HT-29 (cell line): ENCODE results near the gene ANAPC2. TPM values are rescaled to one million over a fixed set of nuclear protein-coding genes. Genes with fewer than 3 reads are reported as not detected.

Source experiments
- DNase-seq: peaks from one replicate; pipeline ENCODE4 v3.0.0-alpha.2; 2015; ENCODE audit warnings: low spot score
- total RNA-seq: library from RNA; depleted of rRNA; stranded (reverse); fragments of >200 nt; shearing (Covaris generic); gene quantifications from 2 replicates; pipeline ENCODE4 v1.2.3, GENCODE V29; 2014

ANAPC2 gene
- total RNA-seq, 1 experiment from 2014 or later = 64.0 TPM

DNA sequence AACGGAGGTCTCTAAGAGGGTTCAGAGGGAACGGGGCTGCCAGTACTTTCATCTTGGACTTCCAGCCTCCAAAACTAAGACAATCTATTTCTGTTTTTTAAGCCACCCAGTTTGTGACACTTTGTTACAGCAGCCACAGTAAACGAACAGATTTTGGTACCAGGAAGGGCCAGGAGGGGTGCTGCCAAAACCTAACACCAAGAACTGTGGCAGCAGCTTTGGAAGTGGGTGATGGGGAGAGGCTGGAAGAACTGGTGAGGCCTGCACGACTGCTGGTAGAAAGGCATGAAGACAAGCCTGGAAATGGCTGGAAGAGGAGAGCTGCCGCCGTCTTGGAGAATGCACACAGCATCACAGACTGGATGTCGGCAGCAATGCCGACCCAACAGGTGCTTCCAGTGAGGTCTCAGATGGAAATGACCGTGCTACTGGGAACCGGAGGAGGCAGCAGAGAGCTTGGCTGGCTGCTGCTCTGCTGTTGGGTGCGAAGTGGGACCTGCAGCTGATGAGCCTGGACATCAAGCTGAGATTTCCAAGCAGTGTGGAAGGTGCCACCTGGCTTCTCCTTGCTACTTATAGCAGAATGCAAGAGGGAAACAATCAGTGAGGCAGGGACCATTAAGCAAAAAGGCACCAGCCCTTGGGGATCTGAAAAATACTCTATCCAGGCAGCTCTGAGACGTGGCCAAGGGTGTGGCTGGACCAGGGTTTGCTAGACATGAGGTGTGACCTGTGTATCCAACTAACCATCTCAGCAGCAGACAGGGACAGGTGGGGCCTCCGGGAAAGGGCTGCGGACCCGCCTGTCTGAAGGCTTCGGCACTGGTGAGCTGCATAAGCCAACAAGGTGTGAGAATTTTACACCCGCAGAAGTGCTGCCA lies 11.8 kb downstream of the ANAPC2 start:
- DNase-seq = peak; percentile 79

DNA sequence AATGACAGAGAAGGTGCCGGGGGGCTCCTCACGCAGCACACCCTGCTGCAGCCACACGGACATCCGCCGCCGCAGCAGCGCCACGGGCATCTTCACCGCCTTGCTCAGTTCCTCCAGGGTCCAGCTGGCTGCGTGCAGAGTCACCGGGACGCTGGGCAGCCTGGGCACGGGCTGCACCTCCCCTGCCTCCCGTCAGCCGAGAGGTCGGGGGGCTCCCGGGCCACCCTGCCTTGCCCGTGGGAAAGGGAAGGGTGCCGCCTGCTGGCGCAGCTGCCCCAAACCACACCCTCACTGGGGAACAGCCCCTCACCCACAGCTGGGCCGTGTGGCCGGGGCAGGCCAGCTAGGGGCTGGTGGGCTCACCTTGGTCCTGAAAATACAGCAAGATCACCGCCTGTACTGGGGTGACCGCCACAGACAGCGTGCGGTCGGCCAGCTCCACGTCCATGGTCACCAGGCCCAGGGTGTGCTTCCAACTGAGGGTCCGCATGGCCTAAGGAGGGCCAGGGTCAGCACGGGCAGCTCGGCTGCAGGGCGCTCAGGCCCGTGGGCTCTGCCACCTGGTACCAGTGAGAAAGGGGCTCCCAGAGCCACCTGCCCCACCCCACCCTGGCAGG lies 12.9 kb downstream of the ANAPC2 start:
- no peak for DNase-seq

DNA sequence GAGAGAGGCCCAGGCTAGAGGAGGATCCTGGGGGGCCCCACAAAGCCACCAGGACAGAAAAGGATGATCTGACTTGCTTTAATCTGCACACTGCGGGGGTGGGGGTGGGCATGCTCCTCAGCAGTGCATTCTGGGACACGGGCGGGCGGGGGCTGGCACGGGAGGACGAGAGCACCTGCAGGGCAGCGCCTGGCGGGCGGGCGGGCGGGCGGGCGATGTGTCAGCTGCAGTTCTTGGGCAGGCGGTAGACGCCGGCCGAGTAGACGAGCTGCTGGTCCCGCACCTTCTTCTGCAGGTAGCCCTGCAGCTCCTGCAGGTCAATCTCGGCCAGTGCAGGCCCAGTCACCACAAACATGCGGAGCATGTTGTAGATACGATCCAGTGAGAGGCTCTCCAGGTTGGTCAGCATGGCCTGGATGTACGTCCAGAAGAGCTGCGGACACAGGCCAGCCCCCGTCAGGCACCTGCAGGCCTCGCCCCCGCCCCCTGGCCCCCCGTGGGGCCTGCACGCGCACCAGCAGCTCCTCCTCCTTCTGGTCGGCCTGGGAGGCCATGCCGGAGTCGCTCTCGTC lies 13.6 kb downstream of the ANAPC2 start:
- DNase-seq = no peak

DNA sequence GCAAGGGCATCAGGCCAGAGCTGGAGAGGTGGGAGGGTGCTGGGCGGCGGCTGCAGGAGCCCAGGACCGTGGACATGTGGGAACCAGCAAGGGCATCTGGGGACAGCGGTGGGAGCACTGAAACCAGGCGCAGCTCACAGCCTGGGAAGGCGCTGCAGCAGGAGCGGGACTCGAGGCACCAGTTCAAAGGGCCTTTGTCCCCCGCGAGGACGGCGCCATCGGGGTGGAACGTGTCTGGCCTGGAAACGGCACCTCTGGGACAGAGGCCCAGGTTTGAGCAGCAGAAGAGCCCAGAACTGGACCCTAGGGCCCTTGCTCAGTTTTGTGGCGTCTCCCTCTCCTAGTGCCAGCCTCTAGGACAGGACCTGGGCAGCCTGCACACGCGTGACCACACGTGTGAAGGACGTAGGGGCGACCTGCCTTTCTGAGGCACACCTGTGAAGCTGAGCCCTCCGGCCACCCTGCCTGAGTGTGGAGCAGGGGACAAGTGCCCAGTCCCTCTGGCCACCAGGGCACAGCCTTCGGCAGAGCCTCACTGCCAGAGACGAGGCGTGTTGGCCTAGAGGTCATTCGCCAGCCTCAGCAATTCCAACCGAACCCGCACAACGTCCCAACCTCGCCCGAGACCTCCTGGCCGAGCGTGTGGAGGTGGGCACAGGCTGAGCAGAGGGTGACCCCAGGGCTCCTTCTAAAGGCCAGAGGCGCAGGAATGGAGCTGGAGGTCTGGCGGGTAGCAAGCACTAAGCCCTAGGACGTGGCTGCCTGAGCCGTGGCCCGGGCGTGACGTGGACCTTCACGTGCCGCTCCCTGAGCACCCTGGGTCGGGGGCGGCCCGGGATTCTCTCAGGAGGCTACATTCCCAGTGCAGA lies 14.3 kb downstream of the ANAPC2 start:
- DNase-seq = no peak

- DNase-seq = no peak
Observed at GRCh38 chr9:137172901-137173795, 15.2 kb downstream of the ANAPC2 start.

DNA sequence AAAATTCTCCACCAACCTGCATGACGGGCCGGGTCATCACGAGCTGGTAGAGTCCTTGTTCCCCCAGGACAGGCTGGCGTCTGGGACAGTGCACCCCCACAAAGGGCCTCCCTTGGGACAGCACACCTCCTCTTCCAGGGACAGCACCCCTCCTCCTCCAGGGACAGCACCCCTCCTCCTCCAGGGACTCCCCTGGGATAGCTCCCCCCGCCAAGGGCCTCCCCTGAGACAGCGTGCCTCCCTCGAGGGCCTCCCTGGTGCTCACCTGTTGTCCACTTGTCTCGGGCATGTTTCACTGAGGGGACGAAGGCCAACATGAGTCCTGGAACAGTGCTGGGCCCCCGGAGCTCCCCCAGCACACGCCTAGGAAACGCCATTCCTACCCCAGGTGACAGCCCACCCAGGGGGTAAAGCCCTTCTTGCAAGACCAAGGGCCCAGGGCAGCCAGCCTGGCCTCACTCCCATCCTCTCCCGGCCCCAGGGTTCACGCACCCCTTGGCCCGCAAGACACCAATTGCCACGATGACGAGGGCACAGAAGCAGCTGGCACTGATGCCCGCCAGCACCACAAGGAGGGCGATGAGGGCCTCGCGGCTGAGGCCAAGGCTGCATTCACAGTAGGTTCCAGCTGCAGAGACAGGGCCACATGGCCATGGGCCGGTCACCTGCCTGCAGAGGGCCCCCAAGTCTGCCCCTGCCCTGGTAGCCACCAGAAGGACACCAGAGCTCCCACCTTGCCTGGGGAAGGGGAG lies 17.0 kb downstream of the ANAPC2 start:
- no peak for DNase-seq

DNA sequence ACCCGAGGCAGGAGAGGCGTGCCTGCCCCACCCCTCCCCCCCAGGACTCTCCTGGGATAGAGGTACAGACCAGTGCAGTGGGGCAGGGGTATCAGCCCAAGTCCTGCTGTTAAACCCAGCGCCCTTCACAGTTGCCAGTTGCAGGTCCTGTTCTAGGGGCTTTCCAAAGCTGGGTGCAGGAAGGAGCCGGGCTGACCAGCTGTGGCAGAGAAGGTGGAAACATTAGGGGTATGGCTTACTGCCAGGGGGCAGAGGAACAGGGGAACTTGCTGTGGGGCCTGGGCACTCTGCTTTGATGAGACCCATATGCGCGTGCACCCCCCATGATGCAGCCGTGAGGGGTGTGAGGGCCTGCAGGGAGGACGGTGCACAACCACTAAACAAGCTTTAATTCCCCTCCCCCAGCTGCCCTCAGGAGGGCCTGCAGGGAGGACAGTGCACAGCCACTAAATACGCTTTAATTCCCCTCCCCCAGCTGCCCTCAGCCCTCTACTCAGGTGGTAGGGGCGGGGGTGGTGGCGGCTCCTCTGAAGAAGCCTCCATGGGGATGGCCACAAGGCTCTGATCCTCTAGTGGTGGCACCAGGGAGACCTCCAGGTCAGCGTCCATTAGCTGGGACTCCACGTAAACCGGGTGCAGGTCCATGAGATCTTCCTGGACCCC lies 17.7 kb downstream of the ANAPC2 start:
- no peak for DNase-seq

DNA sequence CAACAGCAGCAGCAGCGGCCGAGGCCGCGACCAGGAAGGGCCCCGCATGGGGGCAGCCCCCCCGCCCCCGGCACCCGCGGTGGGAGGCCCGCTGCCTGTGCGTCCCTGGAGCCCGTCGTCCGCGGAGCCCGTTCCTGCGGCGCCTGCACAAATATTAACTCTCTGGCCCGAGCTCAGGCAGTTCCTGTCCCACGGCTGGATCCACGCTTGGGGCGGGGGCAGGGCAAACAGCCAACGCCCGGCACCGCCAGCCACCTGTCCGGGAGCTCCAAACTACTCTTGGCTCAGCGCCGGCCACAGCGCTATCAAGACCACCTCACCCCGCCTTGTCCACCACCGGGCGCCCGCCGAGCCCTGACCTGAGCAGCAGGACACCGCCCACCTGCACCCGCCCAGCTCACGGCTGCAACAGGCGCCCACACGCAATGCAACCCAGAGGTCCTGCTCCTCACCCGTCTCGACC lies 18.4 kb downstream of the ANAPC2 start, which contains the start of gene LRRC26:
TSS of gene LRRC26 (minus strand) at position 156 of the 463 bp plus-strand sequence. CDS start at position 48, 108 bp downstream.
- no peak for DNase-seq

DNA sequence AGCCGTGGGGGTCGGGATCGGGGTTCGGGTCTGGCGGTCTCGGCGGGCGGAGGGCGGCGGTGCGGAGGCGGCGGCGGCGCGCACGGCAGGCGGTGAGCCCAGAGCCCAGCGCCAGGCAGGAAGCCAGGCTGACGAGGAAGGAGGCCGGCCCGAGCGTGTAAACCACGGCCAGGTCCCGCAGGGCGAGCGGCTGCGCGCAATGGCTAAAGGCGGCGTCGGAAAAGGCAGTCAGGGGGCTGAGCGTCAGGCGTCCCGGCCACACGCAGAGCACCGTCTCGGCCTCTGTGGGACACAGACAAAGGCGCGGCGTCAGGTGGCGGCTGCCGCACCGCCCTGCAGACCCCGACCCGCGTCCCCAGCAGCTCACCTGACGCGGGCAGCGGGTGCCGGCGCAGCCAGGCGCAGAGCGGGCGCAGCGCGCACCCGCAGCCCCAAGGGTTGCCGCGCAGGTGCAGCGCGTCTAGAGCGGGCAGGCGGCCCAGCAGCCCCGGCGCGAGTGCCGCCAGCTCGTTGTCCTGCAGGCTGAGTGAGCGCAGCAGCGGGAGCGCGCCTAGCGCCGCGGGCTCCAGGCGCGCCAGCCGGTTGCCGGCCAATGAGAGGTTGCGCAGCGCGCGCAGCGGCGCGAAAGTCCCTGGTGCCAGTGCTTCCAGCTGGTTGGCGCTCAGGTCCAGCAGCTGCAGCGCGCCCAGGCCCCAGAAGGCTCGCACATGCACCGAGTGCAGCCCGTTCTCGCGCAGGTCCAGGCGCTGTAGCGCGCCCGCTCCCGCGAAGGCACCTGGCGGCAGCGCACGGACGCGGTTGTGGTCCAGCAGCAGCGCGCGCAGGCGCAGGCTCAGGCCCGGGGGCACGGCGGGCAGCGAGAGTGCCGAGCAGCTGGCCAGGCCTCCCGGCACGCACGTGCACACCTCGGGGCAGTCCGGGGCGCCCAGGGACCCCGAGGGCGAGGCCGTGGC lies 19.2 kb downstream of the ANAPC2 start:
- DNase-seq = peak; percentile 69

DNA sequence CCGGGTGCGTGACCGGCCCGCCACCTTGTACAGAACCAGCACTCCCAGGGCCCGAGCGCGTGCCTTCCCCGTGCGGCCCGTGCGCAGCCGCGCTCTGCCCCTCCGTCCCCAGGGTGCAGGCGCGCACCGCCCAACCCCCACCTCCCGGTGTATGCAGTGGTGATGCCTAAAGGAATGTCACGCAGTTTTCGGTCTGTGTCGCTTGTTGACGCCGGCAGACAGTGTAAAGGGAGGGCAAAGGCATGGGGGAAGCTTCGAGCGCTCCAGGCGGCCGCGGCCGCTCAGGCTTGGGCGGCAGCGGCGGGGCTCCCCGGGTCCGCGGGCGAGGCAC lies 19.8 kb downstream of the ANAPC2 start:
- DNase-seq = no peak

GRCh38 chr9:137167747-137168572 lies 20.4 kb downstream of the ANAPC2 start:
- no peak for DNase-seq

DNA sequence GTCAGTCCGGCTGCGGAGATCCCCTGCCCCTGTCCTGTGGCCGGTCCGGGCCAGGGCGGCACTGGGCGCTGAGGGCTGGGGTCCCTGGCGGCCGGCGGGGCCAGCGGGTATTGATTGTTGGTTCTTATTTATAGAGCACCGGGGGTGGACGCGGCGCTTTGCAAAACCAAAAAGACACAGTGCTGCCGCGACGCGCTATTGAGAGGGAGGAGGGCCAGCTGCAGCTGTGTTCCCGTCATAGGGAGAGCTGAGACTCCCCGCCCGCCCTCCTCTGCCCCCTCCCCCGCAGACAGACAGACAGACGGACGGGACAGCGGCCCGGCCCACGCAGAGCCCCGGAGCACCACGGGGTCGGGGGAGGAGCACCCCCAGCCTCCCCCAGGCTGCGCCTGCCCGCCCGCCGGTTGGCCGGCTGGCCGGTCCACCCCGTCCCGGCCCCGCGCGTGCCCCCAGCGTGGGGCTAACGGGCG lies 21.0 kb downstream of the ANAPC2 start:
- DNase-seq = no peak

- DNase-seq = no peak
Observed at GRCh38 chr9:137166380-137167229, 21.8 kb downstream of the ANAPC2 start.

DNA sequence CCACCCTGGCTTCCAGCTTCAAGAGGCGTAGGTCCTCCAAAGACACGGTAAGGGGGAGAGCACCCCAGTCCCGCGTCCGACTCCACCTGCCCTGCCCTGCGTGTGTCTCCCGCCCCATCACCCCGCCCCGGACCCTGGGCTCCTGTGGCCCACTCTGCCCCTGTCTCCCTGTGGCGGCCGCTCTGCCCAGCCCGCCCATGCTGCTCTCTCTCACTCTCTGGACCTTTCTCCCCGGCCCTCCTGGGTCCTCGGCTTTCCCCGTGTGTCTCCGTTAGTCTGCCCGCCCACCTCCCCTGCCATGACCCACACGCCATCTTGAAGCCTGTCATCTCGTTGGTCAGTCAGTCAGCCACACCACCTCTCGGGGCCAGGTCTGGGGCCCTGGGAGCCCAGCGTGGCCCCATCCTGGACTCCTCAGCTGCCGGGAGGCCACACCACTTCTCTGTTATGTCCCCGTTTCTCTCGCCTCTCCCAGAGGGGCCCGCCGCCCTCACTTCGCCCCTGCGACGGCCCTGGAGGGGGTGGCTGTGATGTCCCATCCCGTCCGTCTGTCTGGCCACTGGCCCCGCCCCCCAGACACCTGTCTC lies 23.0 kb downstream of the ANAPC2 start:
- DNase-seq = no peak

- no peak for DNase-seq
Observed at GRCh38 chr9:137164370-137165249, 23.8 kb downstream of the ANAPC2 start.
